IMR-90 (cell line): ENCODE data around the gene SLX9. TPM values are rescaled to one million over a fixed set of nuclear protein-coding genes. Genes with fewer than 3 reads are reported as not detected.
A peak's percentile ranks its signal among the peaks of the same experiment; 100 is the strongest.

Experiments
- ATAC-seq: fragments of 200-7000 bp; cut with Tn5 transposase; 2 replicates; pipeline ENCODE4 v1.9.1; 2020; ENCODE audit warnings: low read depth, mild to moderate bottlenecking, moderate library complexity
- BruUV-seq: library from RNA; stranded (reverse); fragments of 400-500 nt; replicated peaks from 2 replicates; lab custom pipeline; 2021; lab: Mats Ljungman, UMichigan
- CTCF ChIA-PET: fragments of 300-600 bp; formaldehyde crosslinking; extraction: SDS; loops from one replicate; lab custom pipeline; 2021; ENCODE audit warnings: antibody characterized with exemption; lab: Yijun Ruan, JAX
- POLR2A ChIA-PET: fragments of 300-600 bp; sonication (Branson Sonifier 250); formaldehyde crosslinking; loops from one replicate; lab custom pipeline; 2022; ENCODE audit warnings: antibody characterized with exemption; ENCODE audit not compliant: unreplicated experiment; lab: Charles Lee
- DNase-seq: peaks from one replicate; pipeline ENCODE4 v3.0.0; 2013
- H2AFZ ChIP-seq: replicated peaks from 2 replicates; pipeline ENCODE3; 2013; ENCODE audit warnings: low read length, mild to moderate bottlenecking; ENCODE audit not compliant: poor library complexity
- H2AK5ac ChIP-seq: 2 replicates; pipeline ENCODE4 v1.6.1; 2013; ENCODE audit warnings: low read depth, low read length, inconsistent platforms
- H2AK9ac ChIP-seq: replicated peaks from 2 replicates; pipeline ENCODE3; 2013; ENCODE audit warnings: mild to moderate bottlenecking, low read depth, low read length, moderate library complexity; ENCODE audit not compliant: poor library complexity
- H2BK120ac ChIP-seq: 2 replicates; pipeline ENCODE4 v1.6.1; 2013; ENCODE audit warnings: low read depth, low read length, inconsistent platforms
- H2BK15ac ChIP-seq: 3 replicates; pipeline ENCODE4 v1.6.1; 2013; ENCODE audit warnings: low read depth, low read length, inconsistent platforms
- H2BK20ac ChIP-seq: 2 replicates; pipeline ENCODE4 v1.6.1; 2013; ENCODE audit warnings: low read depth, mild to moderate bottlenecking, inconsistent platforms, low read length, moderate library complexity
- H2BK5ac ChIP-seq: 2 replicates; pipeline ENCODE4 v1.6.1; 2013; ENCODE audit warnings: mild to moderate bottlenecking, low read depth, low read length, inconsistent platforms; ENCODE audit not compliant: poor library complexity, severe bottlenecking
- H3K14ac ChIP-seq: replicated peaks from 2 replicates; pipeline ENCODE4 v1.6.1; 2013; ENCODE audit warnings: low read depth, low read length, inconsistent platforms
- H3K18ac ChIP-seq: 2 replicates; pipeline ENCODE4 v1.6.1; 2013; ENCODE audit warnings: low read depth, low read length, control low read depth
- H3K23ac ChIP-seq: 2 replicates; pipeline ENCODE4 v1.6.1; 2013; ENCODE audit warnings: low read depth, low read length, inconsistent platforms
- H3K27ac ChIP-seq: 2 replicates; pipeline ENCODE4 v1.5.1; 2013; ENCODE audit warnings: mild to moderate bottlenecking, control low read depth, low read length; ENCODE audit not compliant: insufficient read depth
- H3K27me3 ChIP-seq: 2 replicates; pipeline ENCODE4 v1.6.1; 2013; ENCODE audit warnings: low read length; ENCODE audit not compliant: control insufficient read depth, insufficient read depth
- H3K36me3 ChIP-seq: 2 replicates; pipeline ENCODE4 v1.6.1; 2013; ENCODE audit warnings: low read length, mixed read lengths; ENCODE audit not compliant: control insufficient read depth, insufficient read depth
- H3K4ac ChIP-seq: 2 replicates; pipeline ENCODE4 v1.6.1; 2013; ENCODE audit warnings: low read depth, low read length, inconsistent platforms
- H3K4me1 ChIP-seq: 2 replicates; pipeline ENCODE4 v1.6.1; 2013; ENCODE audit warnings: low read length, mixed read lengths; ENCODE audit not compliant: control insufficient read depth, insufficient read depth
- H3K4me2 ChIP-seq: 2 replicates; pipeline ENCODE4 v1.6.1; 2013; ENCODE audit warnings: low read depth, mild to moderate bottlenecking, control low read depth, low read length, moderate library complexity
- H3K4me3 ChIP-seq: 2 replicates; pipeline ENCODE4 v1.5.1; 2013; ENCODE audit warnings: low read depth, mild to moderate bottlenecking, control low read depth, low read length, moderate library complexity; ENCODE audit not compliant: insufficient read depth
- H3K56ac ChIP-seq: 2 replicates; pipeline ENCODE4 v1.6.1; 2013; ENCODE audit warnings: low read length, inconsistent platforms; ENCODE audit not compliant: insufficient read depth; ENCODE audit errors: extremely low read depth
- H3K79me1 ChIP-seq, 2 experiments: 2 replicates each; pipeline ENCODE4 v1.6.1; 2013; ENCODE audit warnings: low read length in 2 of 2, inconsistent platforms in 1 of 2, low read depth in 1 of 2
- H3K9ac ChIP-seq: 2 replicates; pipeline ENCODE4 v1.6.1; 2013; ENCODE audit warnings: low read depth, low read length, control low read depth
- H3K9me1 ChIP-seq: 2 replicates; pipeline ENCODE4 v1.6.1; 2013; ENCODE audit warnings: low read length, inconsistent platforms; ENCODE audit not compliant: insufficient read depth
- H3K9me3 ChIP-seq: 2 replicates; pipeline ENCODE4 v1.6.1; 2013; ENCODE audit warnings: low read length; ENCODE audit not compliant: control insufficient read depth, insufficient read depth
- H4K20me1 ChIP-seq: 2 replicates; pipeline ENCODE4 v1.6.1; 2013; ENCODE audit warnings: low read length, inconsistent platforms; ENCODE audit not compliant: insufficient read depth
- H4K5ac ChIP-seq: 2 replicates; pipeline ENCODE4 v1.6.1; 2013; ENCODE audit warnings: mild to moderate bottlenecking, low read depth, low read length, control low read depth
- H4K8ac ChIP-seq, 2 experiments: 2 replicates each; pipeline ENCODE4 v1.6.1; 2013; ENCODE audit warnings: low read depth in 2 of 2, low read length in 2 of 2, control low read depth in 1 of 2, inconsistent platforms in 1 of 2
- H4K91ac ChIP-seq: 2 replicates; pipeline ENCODE4 v1.6.1; 2013; ENCODE audit warnings: low read depth, low read length, inconsistent platforms; ENCODE audit not compliant: insufficient read depth
- CEBPB ChIP-seq: IDR thresholded peaks from 2 replicates; pipeline ENCODE4 v1.6.1; 2012; ENCODE audit warnings: low read depth, low read length, improper control_type of control experiment
- CTCF ChIP-seq: conservative IDR thresholded peaks from 2 replicates; pipeline ENCODE4 v1.5.1; 2012; ENCODE audit warnings: mild to moderate bottlenecking, low read depth, low read length, improper control_type of control experiment
- MXI1 ChIP-seq: IDR thresholded peaks from 2 replicates; pipeline ENCODE4 v1.6.1; 2012; ENCODE audit warnings: low read depth, mild to moderate bottlenecking, low read length, moderate library complexity, borderline replicate concordance
- WGBS, 2 experiments: methylation state at CpG; one replicate each; pipeline versions ENCODE4 v1.1.5 to v1.1.7; 2013; ENCODE audit warnings: missing lambda C conversion rate in 2 of 2; ENCODE audit not compliant: insufficient read length in 1 of 2; ENCODE audit errors: extremely low coverage in 2 of 2; 5-methylcytosine and 5-hydroxymethylcytosine counted together
- dilution Hi-C: fragments of 300-500 bp; cut with HindIII; formaldehyde crosslinking; loops from one replicate; pipeline ENCODE4 v1.14.3; 2018; ENCODE audit warnings: low sequenced_read_pairs; ENCODE audit not compliant: unreplicated experiment
- in situ Hi-C: fragments of 300-500 bp; cut with MboI; formaldehyde crosslinking; loops from 3 replicates; pipeline ENCODE4 v1.14.3; 2019; ENCODE audit warnings: low sequenced_read_pairs, inconsistent platforms, mixed read lengths
- intact Hi-C: fragments of 100-400 bp; cut with micrococcal nuclease; formaldehyde crosslinking; loops from 2 replicates; pipeline ENCODE4 v1.10.0; 2022
- polyA plus RNA-seq, 3 experiments: library from polyadenylated mRNA; depleted of rRNA; stranded (reverse); fragments of >200 nt; gene quantifications; 2 replicates each; pipeline ENCODE4 v1.2.3, GENCODE V29; 2012; ENCODE audit warnings: low replicate concordance in 1 of 3
- total RNA-seq: library from RNA; depleted of rRNA; stranded (reverse); fragments of >200 nt; gene quantifications from 2 replicates; pipeline ENCODE4 v1.2.3, GENCODE V29; 2012
- TF ChIP-seq, protein P1 (sequence below): fragments of 150-350 bp; IDR thresholded peaks from 2 replicates; pipeline ENCODE4 v1.6.1; 2016; ENCODE audit warnings: low read depth, mild to moderate bottlenecking, low read length, moderate library complexity, borderline replicate concordance
- TF ChIP-seq, protein P2 (sequence below): fragments of 150-350 bp; IDR thresholded peaks from 2 replicates; pipeline ENCODE4 v1.6.1; 2017; ENCODE audit warnings: mild to moderate bottlenecking, antibody characterized with exemption, low read length, low read depth

The SLX9 gene
- total and polyA plus RNA-seq, 2 of the 4 experiments (the other 2 are of a cell fraction): 10.4 to 21.7 TPM

GRCh38 chr21:44939532-44940115 lies at the start of gene SLX9 (continued):
- TF ChIP-seq, protein P1, sequence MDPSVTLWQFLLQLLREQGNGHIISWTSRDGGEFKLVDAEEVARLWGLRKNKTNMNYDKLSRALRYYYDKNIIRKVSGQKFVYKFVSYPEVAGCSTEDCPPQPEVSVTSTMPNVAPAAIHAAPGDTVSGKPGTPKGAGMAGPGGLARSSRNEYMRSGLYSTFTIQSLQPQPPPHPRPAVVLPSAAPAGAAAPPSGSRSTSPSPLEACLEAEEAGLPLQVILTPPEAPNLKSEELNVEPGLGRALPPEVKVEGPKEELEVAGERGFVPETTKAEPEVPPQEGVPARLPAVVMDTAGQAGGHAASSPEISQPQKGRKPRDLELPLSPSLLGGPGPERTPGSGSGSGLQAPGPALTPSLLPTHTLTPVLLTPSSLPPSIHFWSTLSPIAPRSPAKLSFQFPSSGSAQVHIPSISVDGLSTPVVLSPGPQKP: peak; percentile 36; the same call in 1 of the 2 replicates

DNA sequence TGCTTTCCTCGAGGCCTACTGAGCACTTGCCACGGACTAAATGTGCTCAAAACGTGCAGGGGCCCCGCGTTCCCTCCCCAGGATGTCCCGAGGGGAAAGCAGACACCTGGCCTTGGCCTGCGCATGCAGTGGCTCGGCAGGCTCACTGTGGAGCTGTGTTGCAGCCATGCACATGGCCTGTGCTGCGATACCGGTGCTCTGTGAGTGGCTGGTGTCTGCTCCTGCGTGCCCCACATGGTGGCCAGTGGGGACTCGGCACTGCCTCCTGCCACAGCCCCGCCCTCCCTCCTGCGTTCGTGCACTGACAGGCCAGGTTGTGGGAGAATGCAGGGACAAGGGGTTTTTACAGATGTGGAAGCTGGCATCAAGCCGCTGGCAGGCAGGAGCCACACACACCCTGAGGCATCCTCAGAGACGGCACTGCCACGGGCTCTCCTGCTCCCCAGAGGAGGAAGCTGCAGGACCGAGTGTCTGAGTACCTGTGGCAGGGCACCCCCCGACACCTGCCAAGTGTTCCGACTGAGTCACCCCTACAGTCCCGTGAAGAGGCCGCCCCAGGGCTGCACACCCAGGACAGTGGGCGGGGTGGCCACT lies 49.4 kb upstream of the SLX9 start:
- DNase-seq (no peak), ATAC-seq (no peak)
- Histone ChIP-seq H3K4me3 (no peak overlapping the region), H3K4me2 (no peak overlapping the region), H2BK20ac (no peak overlapping the region), H2BK15ac (no peak overlapping the region), H3K27me3 (peaks cover 58% of the 10 kb centered on the region), H3K9me1 (no peaks in the 10 kb centered on the region), H3K4me1 (no peaks in the 10 kb centered on the region), H3K56ac (no peak overlapping the region), H2AFZ (no peak overlapping the region), H3K9me3 (peaks cover 7% of the 10 kb centered on the region), H2BK120ac (no peak overlapping the region), H3K23ac (no peak overlapping the region), H4K20me1 (0 out of 2 replicates have a peak, but pooled peaks cover 5% of the 10 kb centered on the region), H4K5ac (no peak overlapping the region), H3K4ac (no peak overlapping the region), H3K18ac (no peak overlapping the region), H3K36me3 (no peaks in the 10 kb centered on the region), H2BK5ac (no peak overlapping the region), H3K9ac (no peak overlapping the region), H4K91ac (no peak overlapping the region), H3K27ac (no peak overlapping the region), H2AK9ac (no peak overlapping the region), H3K79me1 (no peaks in the 10 kb centered on the region), H3K14ac (no peak overlapping the region), H2AK5ac (no peak overlapping the region), H4K8ac (no peak overlapping the region)
- intact Hi-C loops: loop anchor here (5.0 kb wide), 1 partner anchor 247 kb away; no protein-coding TSS in a partner anchor
- CTCF ChIA-PET: no interaction called here
- TF ChIP-seq, protein P1: no peak
- TF ChIP-seq, protein P2, sequence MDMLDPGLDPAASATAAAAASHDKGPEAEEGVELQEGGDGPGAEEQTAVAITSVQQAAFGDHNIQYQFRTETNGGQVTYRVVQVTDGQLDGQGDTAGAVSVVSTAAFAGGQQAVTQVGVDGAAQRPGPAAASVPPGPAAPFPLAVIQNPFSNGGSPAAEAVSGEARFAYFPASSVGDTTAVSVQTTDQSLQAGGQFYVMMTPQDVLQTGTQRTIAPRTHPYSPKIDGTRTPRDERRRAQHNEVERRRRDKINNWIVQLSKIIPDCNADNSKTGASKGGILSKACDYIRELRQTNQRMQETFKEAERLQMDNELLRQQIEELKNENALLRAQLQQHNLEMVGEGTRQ: no peak
- TF ChIP-seq CTCF: no peak
- no peak for TF ChIP-seq CEBPB
- no peak for TF ChIP-seq MXI1
- POLR2A ChIA-PET: no interaction called here
- dilution Hi-C loops: no loop called here
- no TSS peak for BruUV-seq
- in situ Hi-C loops: no loop called here
- 74% methylated on average over 9 of the region's 24 CpGs; no CpG with 5 or more reads in 1 of the 2 experiments for WGBS, 2 experiments
